SK-N-SH treated with all-trans-retinoic acid at 6 μM for 48 hours (cell line): ENCODE data around the gene MUC2.

Experiments used
- ARNTL ChIP-seq: fragments of 450-650 bp; formaldehyde crosslinking; IDR thresholded peaks from 2 replicates; pipeline ENCODE4 v1.5.0; 2020; ENCODE audit warnings: low read depth, mild to moderate bottlenecking, moderate library complexity, borderline replicate concordance
- CREB5 ChIP-seq: fragments of 250-450 bp; sonication (Bioruptor Pico); IDR thresholded peaks from 2 replicates; pipeline ENCODE4 v1.5.1; 2020; ENCODE audit warnings: low read depth, mild to moderate bottlenecking, moderate library complexity
- CSRNP3 ChIP-seq: fragments of 250-450 bp; sonication (Bioruptor Pico); IDR thresholded peaks from 2 replicates; pipeline ENCODE4 v1.5.1; 2021; ENCODE audit warnings: mild to moderate bottlenecking, moderate library complexity
- PPARA ChIP-seq: fragments of 250-450 bp; sonication (Bioruptor Pico); IDR thresholded peaks from 2 replicates; pipeline ENCODE4 v1.5.0; 2020; ENCODE audit warnings: mild to moderate bottlenecking, borderline replicate concordance
- TSHZ2 ChIP-seq: fragments of 250-450 bp; sonication (Bioruptor Pico); IDR thresholded peaks from 2 replicates; pipeline ENCODE4 v1.5.0; 2020; ENCODE audit warnings: mild to moderate bottlenecking, moderate library complexity
- ZC3H10 ChIP-seq: fragments of 250-450 bp; sonication (Bioruptor Pico); IDR thresholded peaks from 2 replicates; pipeline ENCODE4 v1.5.1; 2021; ENCODE audit warnings: mild to moderate bottlenecking, moderate library complexity
- ZFP3 ChIP-seq: fragments of 250-450 bp; sonication (Bioruptor Pico); IDR thresholded peaks from 2 replicates; pipeline ENCODE4 v1.5.0; 2020; ENCODE audit warnings: mild to moderate bottlenecking, moderate library complexity
- ZNF70 ChIP-seq: fragments of 450-650 bp; formaldehyde crosslinking; IDR thresholded peaks from 2 replicates; pipeline ENCODE4 v1.5.0; 2020; ENCODE audit warnings: mild to moderate bottlenecking, moderate library complexity
- ZNF8 ChIP-seq: fragments of 450-650 bp; formaldehyde crosslinking; IDR thresholded peaks from 2 replicates; pipeline ENCODE4 v1.5.0; 2020; ENCODE audit warnings: mild to moderate bottlenecking, moderate library complexity

GRCh38 chr11:1042626-1043562 lies 31.8 kb upstream of the MUC2 start:
- no peak for TF ChIP-seq PPARA (CRISPR knock-in tag)
- TF ChIP-seq CSRNP3 (CRISPR knock-in tag) = no peak
- TF ChIP-seq ZC3H10 (CRISPR knock-in tag) = no peak
- TF ChIP-seq ARNTL = no peak
- TF ChIP-seq TSHZ2 (CRISPR knock-in tag) = no peak
- TF ChIP-seq ZNF70 (CRISPR knock-in tag) = no peak
- TF ChIP-seq ZFP3 (CRISPR knock-in tag) = no peak
- no peak for TF ChIP-seq ZNF8 (CRISPR knock-in tag)
- no peak for TF ChIP-seq CREB5 (CRISPR knock-in tag)
